ENCODE results near the gene KLHDC7B.

- TF ChIP-seq, protein P1, sequence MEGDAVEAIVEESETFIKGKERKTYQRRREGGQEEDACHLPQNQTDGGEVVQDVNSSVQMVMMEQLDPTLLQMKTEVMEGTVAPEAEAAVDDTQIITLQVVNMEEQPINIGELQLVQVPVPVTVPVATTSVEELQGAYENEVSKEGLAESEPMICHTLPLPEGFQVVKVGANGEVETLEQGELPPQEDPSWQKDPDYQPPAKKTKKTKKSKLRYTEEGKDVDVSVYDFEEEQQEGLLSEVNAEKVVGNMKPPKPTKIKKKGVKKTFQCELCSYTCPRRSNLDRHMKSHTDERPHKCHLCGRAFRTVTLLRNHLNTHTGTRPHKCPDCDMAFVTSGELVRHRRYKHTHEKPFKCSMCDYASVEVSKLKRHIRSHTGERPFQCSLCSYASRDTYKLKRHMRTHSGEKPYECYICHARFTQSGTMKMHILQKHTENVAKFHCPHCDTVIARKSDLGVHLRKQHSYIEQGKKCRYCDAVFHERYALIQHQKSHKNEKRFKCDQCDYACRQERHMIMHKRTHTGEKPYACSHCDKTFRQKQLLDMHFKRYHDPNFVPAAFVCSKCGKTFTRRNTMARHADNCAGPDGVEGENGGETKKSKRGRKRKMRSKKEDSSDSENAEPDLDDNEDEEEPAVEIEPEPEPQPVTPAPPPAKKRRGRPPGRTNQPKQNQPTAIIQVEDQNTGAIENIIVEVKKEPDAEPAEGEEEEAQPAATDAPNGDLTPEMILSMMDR (IDR thresholded peaks at IDR 0.05): no peak
- no peak for TF ChIP-seq POLR2A (IDR thresholded peaks at IDR 0.05)
These were observed 4.7 kb downstream of the KLHDC7B start for GRCh38 chr22:50550395-50550794.

All from adrenal gland (tissue), 5 donors.